H1 (cell line): ENCODE measurements around the gene GNG8.

Source experiments
- CHD2 ChIP-seq: IDR thresholded peaks from 2 replicates; pipeline ENCODE4 v1.6.1; 2012; ENCODE audit warnings: low read length, improper control_type of control experiment
- CTCF ChIP-seq, 3 experiments: IDR thresholded peaks; 1 replicate in 2 of 3; 2 replicates in 1 of 3; pipeline versions ENCODE4 v1.5.1 to v1.6.1; 2011; ENCODE audit warnings: low read length in 3 of 3, mild to moderate bottlenecking in 3 of 3, inconsistent platforms in 2 of 3, low read depth in 1 of 3, moderate library complexity in 1 of 3; ENCODE audit not compliant: insufficient read depth in 1 of 3; ENCODE audit errors: control extremely low read depth in 1 of 3
- GABPA ChIP-seq: IDR thresholded peaks from 2 replicates; pipeline ENCODE4 v1.6.1; 2011; ENCODE audit warnings: mild to moderate bottlenecking, low read length, moderate library complexity, borderline replicate concordance; ENCODE audit not compliant: insufficient read depth
- GTF2F1 ChIP-seq: IDR thresholded peaks from 2 replicates; pipeline ENCODE4 v1.6.1; 2012; ENCODE audit warnings: low read depth, low read length, improper control_type of control experiment, borderline replicate concordance
- HDAC2 ChIP-seq, 2 experiments: fragments of 300-600 bp in 1 of 2; sonication (generic) in 1 of 2; IDR thresholded peaks; 2 replicates each; pipeline ENCODE4 v1.6.1; 2011 to 2012; ENCODE audit warnings: low read depth in 2 of 2, low read length in 2 of 2, mild to moderate bottlenecking in 2 of 2, moderate library complexity in 2 of 2, borderline replicate concordance in 1 of 2, inconsistent platforms in 1 of 2
- KDM1A ChIP-seq: fragments of 200-600, 300-600 bp; sonication (generic); IDR thresholded peaks from 2 replicates; pipeline ENCODE4 v1.7.1; 2016; ENCODE audit warnings: mild to moderate bottlenecking, low read length, borderline replicate concordance
- NRF1 ChIP-seq: IDR thresholded peaks from 2 replicates; pipeline ENCODE4 v1.6.1; 2011; ENCODE audit warnings: mild to moderate bottlenecking, low read depth, low read length, improper control_type of control experiment
- PHF8 ChIP-seq: fragments of 200-600 bp; sonication (generic); conservative IDR thresholded peaks from 2 replicates; pipeline ENCODE4 v1.7.1; 2012; ENCODE audit warnings: low read depth, mild to moderate bottlenecking, inconsistent platforms, low read length, moderate library complexity
- POLR2A ChIP-seq, 2 experiments: IDR thresholded peaks; 1 replicate in 1 of 2; 2 replicates in 1 of 2; pipeline ENCODE4 v1.6.1; 2011; ENCODE audit warnings: low read depth in 2 of 2, low read length in 2 of 2, mild to moderate bottlenecking in 2 of 2; ENCODE audit errors: control extremely low read depth in 1 of 2
- SP2 ChIP-seq: IDR thresholded peaks from 2 replicates; pipeline ENCODE4 v1.6.1; 2012; ENCODE audit warnings: mild to moderate bottlenecking, low read length, inconsistent platforms
- TAF1 ChIP-seq: IDR thresholded peaks from 2 replicates; pipeline ENCODE4 v1.6.1; 2011; ENCODE audit warnings: mild to moderate bottlenecking, low read depth, low read length
- TEAD4 ChIP-seq: IDR thresholded peaks from 2 replicates; pipeline ENCODE4 v1.6.1; 2012; ENCODE audit warnings: low read depth, low read length, inconsistent platforms, mixed read lengths
- ZNF274 ChIP-seq: IDR thresholded peaks from 2 replicates; pipeline ENCODE4 v1.7.0; 2012; ENCODE audit warnings: low read length, borderline replicate concordance; ENCODE audit errors: extremely low read depth

- no peak for TF ChIP-seq CTCF (IDR thresholded peaks at IDR 0.05; ENCODE audit: control extremely low read depth in 1 of 3, insufficient read depth in 1 of 3, low read depth in 1 of 3, low read length in 3 of 3)
- no peak for TF ChIP-seq POLR2A (IDR thresholded peaks at IDR 0.05; ENCODE audit: control extremely low read depth in 1 of 2, low read depth in 2 of 2, low read length in 2 of 2)
- no peak for TF ChIP-seq ZNF274
- TF ChIP-seq TEAD4 = no peak
- TF ChIP-seq GABPA = no peak
- no peak for TF ChIP-seq PHF8
- TF ChIP-seq TAF1 = no peak
- no peak for TF ChIP-seq SP2
- TF ChIP-seq CHD2 = no peak
- no peak for TF ChIP-seq HDAC2 (IDR thresholded peaks at IDR 0.05; ENCODE audit: borderline replicate concordance in 1 of 2, low read depth in 2 of 2, low read length in 2 of 2)
- no peak for TF ChIP-seq GTF2F1
- TF ChIP-seq KDM1A = no peak
- TF ChIP-seq NRF1 = no peak
Measured at GRCh38 chr19:46635920-46636761, at the start of gene GNG8.
